Cortex of kidney (tissue), 1 donor: ENCODE results near the gene CCL20.

Experiments used
- DNase-seq: peaks from one replicate; lab custom pipeline; 2025; lab: John Stamatoyannopoulos, UW

The CCL20 gene

GRCh38 chr2:227802882-227803281 lies 10.8 kb upstream of the CCL20 start:
- no peak for DNase-seq

GRCh38 chr2:227804975-227805374 lies 8.7 kb upstream of the CCL20 start:
- DNase-seq = no peak

- no peak for DNase-seq
Measured at GRCh38 chr2:227805578-227805977, 8.1 kb upstream of the CCL20 start.

GRCh38 chr2:227808936-227809335 lies 4.7 kb upstream of the CCL20 start:
- DNase-seq = no peak

GRCh38 chr2:227812001-227812400 lies 1.6 kb upstream of the CCL20 start:
- no peak for DNase-seq

- no peak for DNase-seq
Measured at GRCh38 chr2:227813229-227813561, 447 bp upstream of the CCL20 start.

GRCh38 chr2:227815066-227815465 lies 1.4 kb downstream of the CCL20 start:
- no peak for DNase-seq

GRCh38 chr2:227816507-227817294 lies 3.1 kb downstream of the CCL20 start:
- DNase-seq = no peak

- DNase-seq = no peak
Measured at GRCh38 chr2:227817336-227817735, 3.7 kb downstream of the CCL20 start.

- DNase-seq = no peak
Measured at GRCh38 chr2:227817850-227818674, 4.4 kb downstream of the CCL20 start.

- DNase-seq = no peak
Measured at GRCh38 chr2:227818675-227819397, 5.2 kb downstream of the CCL20 start.

GRCh38 chr2:227819398-227819697 lies 5.7 kb downstream of the CCL20 start:
- DNase-seq = no peak

GRCh38 chr2:227821043-227821942 lies 7.7 kb downstream of the CCL20 start:
- no peak for DNase-seq

GRCh38 chr2:227822416-227823003 lies 8.9 kb downstream of the CCL20 start:
- DNase-seq = no peak

GRCh38 chr2:227823922-227824321 lies 10.3 kb downstream of the CCL20 start:
- DNase-seq = no peak

- DNase-seq = no peak
Measured at GRCh38 chr2:227824711-227825110, 11.1 kb downstream of the CCL20 start.

- no peak for DNase-seq
Measured at GRCh38 chr2:227826019-227826521, 12.4 kb downstream of the CCL20 start.

GRCh38 chr2:227826563-227826962 lies 12.9 kb downstream of the CCL20 start:
- no peak for DNase-seq

GRCh38 chr2:227827143-227827542 lies 13.5 kb downstream of the CCL20 start:
- no peak for DNase-seq

- no peak for DNase-seq
Measured at GRCh38 chr2:227828477-227828912, 14.9 kb downstream of the CCL20 start.

- no peak for DNase-seq
Measured at GRCh38 chr2:227829337-227829736, 15.7 kb downstream of the CCL20 start.
